H1 (cell line): ENCODE data around the gene KDM8. TPM values are rescaled to one million over a fixed set of nuclear protein-coding genes. Genes with fewer than 3 reads are reported as not detected.

Source experiments
- CTCF ChIA-PET: fragments of 300-600 bp; sonication (Branson Sonifier 250); formaldehyde crosslinking; loops from one replicate; lab custom pipeline; 2021; ENCODE audit not compliant: partially characterized antibody; lab: Charles Lee
- POLR2A ChIA-PET: fragments of 300-600 bp; sonication (Branson Sonifier 250); formaldehyde crosslinking; loops from one replicate; lab custom pipeline; 2021; ENCODE audit warnings: inconsistent platforms; ENCODE audit not compliant: partially characterized antibody; lab: Charles Lee
- DNase-seq, 2 experiments: peaks; one replicate each; pipeline versions ENCODE4 v3.0.0 to v3.0.0-alpha.2; 2010 to 2022; ENCODE audit warnings: low spot score in 2 of 2, low read depth in 1 of 2, mixed read lengths in 1 of 2
- FAIRE-seq: peaks from 2 replicates; lab custom pipeline; 2011; peaks lifted over from hg19 to GRCh38; lab: Jason Lieb, UNC
- H2AFZ ChIP-seq: 2 replicates; pipeline ENCODE4 v1.8.1; 2012; ENCODE audit warnings: low read length, inconsistent platforms
- H2AK5ac ChIP-seq: 2 replicates; pipeline ENCODE4 v1.6.1; 2013; ENCODE audit warnings: low read depth, low read length
- H2BK120ac ChIP-seq: replicated peaks from 2 replicates; pipeline ENCODE3; 2013; ENCODE audit warnings: low read depth, low read length, inconsistent platforms
- H2BK12ac ChIP-seq: 2 replicates; pipeline ENCODE4 v1.6.1; 2013; ENCODE audit warnings: low read depth, low read length
- H2BK15ac ChIP-seq: 2 replicates; pipeline ENCODE4 v1.6.1; 2013; ENCODE audit warnings: low read length
- H2BK20ac ChIP-seq: 2 replicates; pipeline ENCODE4 v1.6.1; 2013; ENCODE audit warnings: low read length
- H2BK5ac ChIP-seq: 2 replicates; pipeline ENCODE4 v1.6.1; 2013; ENCODE audit warnings: low read depth, low read length
- H3K14ac ChIP-seq: 2 replicates; pipeline ENCODE4 v1.6.1; 2013; ENCODE audit warnings: inconsistent platforms; ENCODE audit not compliant: insufficient read length
- H3K18ac ChIP-seq: 2 replicates; pipeline ENCODE4 v1.6.1; 2013; ENCODE audit warnings: low read length; ENCODE audit errors: extremely low read depth
- H3K23ac ChIP-seq: 2 replicates; pipeline ENCODE4 v1.6.1; 2013; ENCODE audit warnings: inconsistent platforms; ENCODE audit not compliant: insufficient read length
- H3K23me2 ChIP-seq: 2 replicates; pipeline ENCODE4 v1.6.1; 2013; ENCODE audit warnings: low read depth, low read length
- H3K27ac ChIP-seq: 2 replicates; pipeline ENCODE4 v1.6.1; 2011; ENCODE audit warnings: low read depth, low read length, inconsistent platforms
- H3K27me3 ChIP-seq, 4 experiments: replicated peaks in 1 of 4; 1 replicate in 1 of 4; 2 replicates in 3 of 4; pipeline versions ENCODE4 v1.6.1 to v1.8.1; 2011 to 2013; ENCODE audit warnings: low read length in 3 of 4, mild to moderate bottlenecking in 3 of 4, inconsistent platforms in 2 of 4, mixed read lengths in 2 of 4, moderate library complexity in 1 of 4; ENCODE audit not compliant: control insufficient read depth in 3 of 4, insufficient read depth in 3 of 4; ENCODE audit errors: extremely low read depth in 1 of 4
- H3K36me3 ChIP-seq, 4 experiments: 2 replicates each; pipeline versions ENCODE4 v1.6.1 to v1.8.1; 2011 to 2013; ENCODE audit warnings: mild to moderate bottlenecking in 4 of 4, low read length in 3 of 4, moderate library complexity in 2 of 4, control low read depth in 1 of 4, inconsistent platforms in 1 of 4; ENCODE audit not compliant: insufficient read depth in 4 of 4, control insufficient read depth in 2 of 4
- H3K4ac ChIP-seq: replicated peaks from 2 replicates; pipeline ENCODE3; 2013; ENCODE audit warnings: low read length, low read depth, mixed read lengths, inconsistent platforms; ENCODE audit not compliant: insufficient read length
- H3K4me1 ChIP-seq, 4 experiments: replicated peaks in 1 of 4; 1 replicate in 1 of 4; 2 replicates in 3 of 4; pipeline versions ENCODE4 v1.6.1 to v1.8.1; 2011 to 2013; ENCODE audit warnings: low read length in 3 of 4, inconsistent platforms in 2 of 4, mixed read lengths in 1 of 4; ENCODE audit not compliant: insufficient read depth in 4 of 4, control insufficient read depth in 3 of 4
- H3K4me2 ChIP-seq, 2 experiments: 2 replicates each; pipeline versions ENCODE4 v1.6.1 to v1.8.1; 2011 to 2013; ENCODE audit warnings: low read depth in 2 of 2, low read length in 2 of 2, control low read depth in 1 of 2, inconsistent platforms in 1 of 2, mild to moderate bottlenecking in 1 of 2; ENCODE audit not compliant: insufficient read depth in 1 of 2
- H3K4me3 ChIP-seq, 4 experiments: fragments of 200-600, 300-600 bp in 1 of 4; sonication (generic), shearing (Covaris generic), sonication (Bioruptor Twin) in 1 of 4; 2 replicates each; pipeline versions ENCODE4 v1.5.1 to v1.8.1; 2011 to 2016; ENCODE audit warnings: low read length in 4 of 4, low read depth in 3 of 4, control low read depth in 2 of 4, inconsistent platforms in 2 of 4, mild to moderate bottlenecking in 2 of 4, mixed read lengths in 1 of 4, moderate library complexity in 1 of 4; ENCODE audit not compliant: insufficient read depth in 2 of 4; ENCODE audit errors: extremely low read depth in 1 of 4
- H3K56ac ChIP-seq: replicated peaks from 2 replicates; pipeline ENCODE3; 2013; ENCODE audit warnings: low read depth, mild to moderate bottlenecking, mixed read lengths, low read length, inconsistent platforms; ENCODE audit not compliant: insufficient read length
- H3K79me1 ChIP-seq: 2 replicates; pipeline ENCODE4 v1.6.1; 2013; ENCODE audit warnings: low read depth, low read length, control low read depth
- H3K79me2 ChIP-seq, 2 experiments: 2 replicates each; pipeline versions ENCODE4 v1.6.1 to v1.8.1; 2012 to 2013; ENCODE audit warnings: low read length in 2 of 2, mild to moderate bottlenecking in 2 of 2, inconsistent platforms in 1 of 2; ENCODE audit not compliant: insufficient read depth in 2 of 2, control insufficient read depth in 1 of 2
- H3K9ac ChIP-seq, 4 experiments: replicated peaks in 1 of 4; 1 replicate in 1 of 4; 2 replicates in 3 of 4; pipeline versions ENCODE4 v1.6.1 to v1.8.1; 2011 to 2013; ENCODE audit warnings: low read depth in 3 of 4, low read length in 3 of 4, control low read depth in 2 of 4, mild to moderate bottlenecking in 2 of 4, moderate library complexity in 2 of 4, inconsistent platforms in 1 of 4; ENCODE audit errors: extremely low read depth in 1 of 4
- H3K9me3 ChIP-seq, 2 experiments: 2 replicates each; pipeline versions ENCODE4 v1.6.1 to v1.8.1; 2012 to 2013; ENCODE audit warnings: mild to moderate bottlenecking in 2 of 2, moderate library complexity in 2 of 2, control low read depth in 1 of 2, inconsistent platforms in 1 of 2, low read depth in 1 of 2, low read length in 1 of 2, mixed read lengths in 1 of 2; ENCODE audit not compliant: insufficient read depth in 2 of 2
- H4K20me1 ChIP-seq, 2 experiments: replicated peaks in 1 of 2; 2 replicates each; pipeline versions ENCODE3 to v1.8.1; 2011 to 2013; ENCODE audit warnings: inconsistent platforms in 2 of 2, low read length in 2 of 2, mild to moderate bottlenecking in 1 of 2; ENCODE audit not compliant: insufficient read depth in 2 of 2, control insufficient read depth in 1 of 2
- H4K5ac ChIP-seq: 2 replicates; pipeline ENCODE4 v1.6.1; 2013; ENCODE audit warnings: low read length, low read depth, mixed read lengths, inconsistent platforms; ENCODE audit not compliant: insufficient read length
- H4K8ac ChIP-seq: 2 replicates; pipeline ENCODE4 v1.8.0; 2013; ENCODE audit warnings: mild to moderate bottlenecking, moderate library complexity, low read length, inconsistent platforms; ENCODE audit not compliant: insufficient read depth; ENCODE audit errors: extremely low read depth
- H4K91ac ChIP-seq: replicated peaks from 2 replicates; pipeline ENCODE3; 2013; ENCODE audit warnings: low read length, mixed read lengths, inconsistent platforms; ENCODE audit not compliant: insufficient read length
- EZH2 ChIP-seq: fragments of 200-600 bp; sonication (generic); IDR thresholded peaks from 2 replicates; pipeline ENCODE4 v1.7.1; 2012; ENCODE audit warnings: low read depth, mild to moderate bottlenecking, moderate library complexity, low read length, inconsistent platforms; ENCODE audit not compliant: severe bottlenecking
- JUN ChIP-seq: IDR thresholded peaks from 2 replicates; pipeline ENCODE4 v1.6.1; 2011; ENCODE audit warnings: low read depth, mild to moderate bottlenecking, improper control_type of control experiment, low read length
- POLR2AphosphoS5 ChIP-seq: IDR thresholded peaks from 2 replicates; pipeline ENCODE4 v1.6.1; 2011; ENCODE audit warnings: low read depth, low read length
- RNF2 ChIP-seq: fragments of 200-900, 300-1000 bp; sonication (generic); IDR thresholded peaks from 2 replicates; pipeline ENCODE4 v1.7.1; 2016; ENCODE audit warnings: borderline replicate concordance, low read depth, mild to moderate bottlenecking, antibody characterized with exemption, low read length; ENCODE audit not compliant: poor library complexity, severe bottlenecking; ENCODE audit errors: missing control alignments
- SAP30 ChIP-seq: fragments of 300-600 bp; sonication (generic); IDR thresholded peaks from 2 replicates; pipeline ENCODE4 v1.7.1; 2012; ENCODE audit warnings: low read length, moderate library complexity, mild to moderate bottlenecking, inconsistent platforms; ENCODE audit not compliant: insufficient read depth, insufficient replicate concordance
- TAF1 ChIP-seq: IDR thresholded peaks from 2 replicates; pipeline ENCODE4 v1.6.1; 2011; ENCODE audit warnings: mild to moderate bottlenecking, low read depth, low read length
- TBP ChIP-seq: IDR thresholded peaks from 2 replicates; pipeline ENCODE4 v1.6.1; 2011; ENCODE audit warnings: low read depth, low read length, improper control_type of control experiment
- TCF12 ChIP-seq: IDR thresholded peaks from 2 replicates; pipeline ENCODE4 v1.6.1; 2011; ENCODE audit warnings: low read depth, mild to moderate bottlenecking, low read length
- YY1 ChIP-seq: IDR thresholded peaks from 2 replicates; pipeline ENCODE4 v1.6.1; 2011; ENCODE audit warnings: low read depth, mild to moderate bottlenecking, low read length
- WGBS, 2 experiments: shearing (Covaris generic) in 1 of 2; methylation state at CpG; one replicate each; pipeline versions ENCODE4 v1.1.6 to v1.1.7; 2013 to 2015; ENCODE audit warnings: low lambda C conversion rate in 2 of 2, mixed read lengths in 2 of 2, inconsistent platforms in 1 of 2, low coverage in 1 of 2, missing lambda C conversion rate in 1 of 2; ENCODE audit not compliant: insufficient replicate concordance in 2 of 2, insufficient coverage in 1 of 2, insufficient read length in 1 of 2; ENCODE audit errors: extremely low coverage in 1 of 2, missing lambda C conversion rate in 1 of 2; 5-methylcytosine and 5-hydroxymethylcytosine counted together
- polyA plus RNA-seq, 7 experiments: library from polyadenylated mRNA; depleted of rRNA in 3 of 7; stranded (reverse) in 5 of 7; unstranded in 2 of 7; fragments of >200 nt in 5 of 7; fragments of 200-250 nt in 2 of 7; gene quantifications; 1 replicate in 5 of 7; 2 replicates in 1 of 7; 4 replicates in 1 of 7; pipeline versions ENCODE4 v1.2.1 to v1.2.3, GENCODE V29; 2011 to 2013; ENCODE audit warnings: missing spikeins in 2 of 7, mixed read lengths in 2 of 7
- total RNA-seq: library from RNA; stranded (reverse); fragmentation: NEBNext Ultra II Directional; extraction: Animal tissue kit (Norgen Biotek cat#: 25700); gene quantifications from 2 replicates; pipeline ENCODE4 v1.2.1, GENCODE V29; 2021
- TF ChIP-seq, protein P1 (sequence below): IDR thresholded peaks from 2 replicates; pipeline ENCODE4 v1.6.1; 2012; ENCODE audit warnings: inconsistent platforms
- TF ChIP-seq, protein P2 (sequence below), 3 experiments: IDR thresholded peaks; 1 replicate in 2 of 3; 2 replicates in 1 of 3; pipeline versions ENCODE4 v1.5.1 to v1.6.1; 2011; ENCODE audit warnings: low read length in 3 of 3, mild to moderate bottlenecking in 3 of 3, inconsistent platforms in 2 of 3, low read depth in 1 of 3, moderate library complexity in 1 of 3; ENCODE audit not compliant: insufficient read depth in 1 of 3; ENCODE audit errors: control extremely low read depth in 1 of 3

KDM8 gene
- total and polyA plus RNA-seq, 2 of the 8 experiments (the other 6 are each of a cell fraction or from before 2014, with no cell fraction given), result 10.3 to 12.8 TPM

DNA sequence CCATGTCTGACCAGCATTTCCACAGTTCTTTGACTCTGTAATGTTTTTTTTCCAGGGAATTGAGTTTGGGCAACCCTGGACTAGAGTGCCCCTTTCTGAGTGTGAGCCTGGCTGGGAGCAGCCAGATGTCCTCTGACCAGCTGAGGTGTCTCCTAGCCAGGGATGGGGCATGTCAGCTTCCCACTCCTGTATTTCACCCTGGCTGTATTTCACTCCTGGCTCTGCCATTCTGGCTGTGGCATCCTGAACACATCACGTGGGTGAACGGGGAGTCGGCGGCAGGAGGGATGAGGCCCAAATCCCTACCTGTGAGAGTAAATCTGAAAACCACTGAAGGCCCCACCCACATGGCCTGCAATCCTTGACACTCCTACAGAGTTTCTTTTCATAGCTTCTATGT, 31.3 kb downstream of the KDM8 start:
- H3K9me3 ChIP-seq, result no peaks in the 10 kb centered on the region
- H2BK20ac ChIP-seq, result no peak overlapping the region
- no peak overlapping the region for H3K4me2 ChIP-seq
- no peak overlapping the region for H3K27ac ChIP-seq
- H3K14ac ChIP-seq, result no peak overlapping the region
- 84% methylated on average over 4 of the region's 4 CpGs; no CpG with 5 or more reads in 1 of the 2 experiments for WGBS, 2 experiments
- TF ChIP-seq SAP30, result no peak
- no peak for TF ChIP-seq RNF2
- TF ChIP-seq, protein P1, sequence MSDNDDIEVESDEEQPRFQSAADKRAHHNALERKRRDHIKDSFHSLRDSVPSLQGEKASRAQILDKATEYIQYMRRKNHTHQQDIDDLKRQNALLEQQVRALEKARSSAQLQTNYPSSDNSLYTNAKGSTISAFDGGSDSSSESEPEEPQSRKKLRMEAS, result no peak
- no peak for TF ChIP-seq JUN
- no peak for TF ChIP-seq TBP
- no peak for TF ChIP-seq POLR2AphosphoS5
- no peak for TF ChIP-seq EZH2
- TF ChIP-seq, protein P2, sequence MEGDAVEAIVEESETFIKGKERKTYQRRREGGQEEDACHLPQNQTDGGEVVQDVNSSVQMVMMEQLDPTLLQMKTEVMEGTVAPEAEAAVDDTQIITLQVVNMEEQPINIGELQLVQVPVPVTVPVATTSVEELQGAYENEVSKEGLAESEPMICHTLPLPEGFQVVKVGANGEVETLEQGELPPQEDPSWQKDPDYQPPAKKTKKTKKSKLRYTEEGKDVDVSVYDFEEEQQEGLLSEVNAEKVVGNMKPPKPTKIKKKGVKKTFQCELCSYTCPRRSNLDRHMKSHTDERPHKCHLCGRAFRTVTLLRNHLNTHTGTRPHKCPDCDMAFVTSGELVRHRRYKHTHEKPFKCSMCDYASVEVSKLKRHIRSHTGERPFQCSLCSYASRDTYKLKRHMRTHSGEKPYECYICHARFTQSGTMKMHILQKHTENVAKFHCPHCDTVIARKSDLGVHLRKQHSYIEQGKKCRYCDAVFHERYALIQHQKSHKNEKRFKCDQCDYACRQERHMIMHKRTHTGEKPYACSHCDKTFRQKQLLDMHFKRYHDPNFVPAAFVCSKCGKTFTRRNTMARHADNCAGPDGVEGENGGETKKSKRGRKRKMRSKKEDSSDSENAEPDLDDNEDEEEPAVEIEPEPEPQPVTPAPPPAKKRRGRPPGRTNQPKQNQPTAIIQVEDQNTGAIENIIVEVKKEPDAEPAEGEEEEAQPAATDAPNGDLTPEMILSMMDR (IDR thresholded peaks at IDR 0.05; ENCODE audit: control extremely low read depth in 1 of 3, insufficient read depth in 1 of 3, low read depth in 1 of 3, low read length in 3 of 3), result no peak
- no peak for TF ChIP-seq TAF1
- TF ChIP-seq TCF12, result no peak
- no peak for TF ChIP-seq YY1
- no peak overlapping the region for H2AFZ ChIP-seq
- H3K79me2 ChIP-seq, result no peaks in the 10 kb centered on the region
- H3K23me2 ChIP-seq, result no peaks in the 10 kb centered on the region
- no peak overlapping the region for H3K18ac ChIP-seq
- H3K4me1 ChIP-seq, result no peaks in the 10 kb centered on the region; a peak in 1 of 7 replicates
- H4K20me1 ChIP-seq, result peaks cover 0 to 1% of the 10 kb centered on the region in 2 experiments
- H2BK15ac ChIP-seq, result no peak overlapping the region
- no peak overlapping the region for H4K8ac ChIP-seq
- H3K79me1 ChIP-seq, result no peaks in the 10 kb centered on the region
- H3K36me3 ChIP-seq, result 0 out of 8 replicates have a peak, but pooled peaks cover 0 to 3% (median 0%) of the 10 kb centered on the region in 4 experiments
- no peak overlapping the region for H3K4ac ChIP-seq
- no peak for DNase-seq
- no peak overlapping the region for H2BK5ac ChIP-seq
- H3K9ac ChIP-seq, result no peak overlapping the region
- POLR2A ChIA-PET, result interaction anchor here (0.8 to 1.3 kb wide), 4 partner anchors 11 to 121 kb away, joined by 3 to 4 read pairs (median 3); partner anchors contain the start of gene KDM8
- CTCF ChIA-PET, result interaction anchor here (0.6 to 17.4 kb wide), 44 partner anchors 10 to 1960 kb away, joined by 3 to 241 read pairs (median 5); no protein-coding TSS in a partner anchor
- no peaks in the 10 kb centered on the region for H3K27me3 ChIP-seq
- no peak for FAIRE-seq
- H3K56ac ChIP-seq, result no peak overlapping the region
- no peak overlapping the region for H3K4me3 ChIP-seq
- no peak overlapping the region for H2BK12ac ChIP-seq
- no peak overlapping the region for H3K23ac ChIP-seq
- H2BK120ac ChIP-seq, result no peak overlapping the region
- no peak overlapping the region for H4K91ac ChIP-seq
- no peak overlapping the region for H2AK5ac ChIP-seq
- H4K5ac ChIP-seq, result no peak overlapping the region
